ENCODE data around the gene LAMP1.

Gene LAMP1

GRCh38 chr13:113272031-113272430 is 25.0 kb upstream of the LAMP1 start:
- no peak overlapping the region for H3K4me3 ChIP-seq (ENCODE audit: low read depth, low read length)
- TF ChIP-seq CTCF (IDR thresholded peaks at IDR 0.05; ENCODE audit: borderline replicate concordance, insufficient read depth, low read depth, low read length), result no peak

- no peak overlapping the region for H3K4me3 ChIP-seq (ENCODE audit: low read depth, low read length)
- no peak for TF ChIP-seq CTCF (IDR thresholded peaks at IDR 0.05; ENCODE audit: borderline replicate concordance, insufficient read depth, low read depth, low read length)
Observed at GRCh38 chr13:113272701-113273181, 24.3 kb upstream of the LAMP1 start.

GRCh38 chr13:113273321-113273720 is 23.7 kb upstream of the LAMP1 start:
- TF ChIP-seq CTCF (IDR thresholded peaks at IDR 0.05; ENCODE audit: borderline replicate concordance, insufficient read depth, low read depth, low read length), result no peak
- no peak overlapping the region for H3K4me3 ChIP-seq (ENCODE audit: low read depth, low read length)

GRCh38 chr13:113273851-113274590 is 23.0 kb upstream of the LAMP1 start:
- H3K4me3 ChIP-seq (ENCODE audit: low read depth, low read length), result no peak overlapping the region

GRCh38 chr13:113274721-113275120 is 22.3 kb upstream of the LAMP1 start:
- TF ChIP-seq CTCF (IDR thresholded peaks at IDR 0.05; ENCODE audit: borderline replicate concordance, insufficient read depth, low read depth, low read length), result no peak
- H3K4me3 ChIP-seq (ENCODE audit: low read depth, low read length), result no peak overlapping the region

More at GRCh38 chr13:113273851-113274590, 23.0 kb upstream of the LAMP1 start:
- no peak for TF ChIP-seq CTCF (IDR thresholded peaks at IDR 0.05; ENCODE audit: borderline replicate concordance, insufficient read depth, low read depth, low read length)

GRCh38 chr13:113275387-113275786 is 21.7 kb upstream of the LAMP1 start:
- peak; percentile 47; the same call in 1 of the 2 replicates for TF ChIP-seq CTCF (IDR thresholded peaks at IDR 0.05; ENCODE audit: borderline replicate concordance, insufficient read depth, low read depth, low read length)
- no peak overlapping the region for H3K4me3 ChIP-seq (ENCODE audit: low read depth, low read length)

GRCh38 chr13:113280126-113280525 is 16.9 kb upstream of the LAMP1 start:
- TF ChIP-seq CTCF (IDR thresholded peaks at IDR 0.05; ENCODE audit: borderline replicate concordance, insufficient read depth, low read depth, low read length), result no peak
- H3K4me3 ChIP-seq (ENCODE audit: low read depth, low read length), result no peak overlapping the region
